HepG2 (cell line): ENCODE data around the gene ALDOA. TPM values are rescaled to one million over a fixed set of nuclear protein-coding genes. Genes with fewer than 3 reads are reported as not detected.

Experiments
- BCL6 ChIP-seq: IDR thresholded peaks from 2 replicates; pipeline ENCODE4 v1.6.1; 2016; ENCODE audit warnings: missing genetic modification reagents, missing compliant biosample characterization
- CEBPG ChIP-seq: IDR thresholded peaks from 2 replicates; pipeline ENCODE4 v1.6.1; 2016
- FOXA1 ChIP-seq, 2 experiments: fragments of 450-650 bp in 1 of 2; sonication (generic) in 1 of 2; formaldehyde crosslinking in 1 of 2; IDR thresholded peaks; 2 replicates each; pipeline versions ENCODE4 v1.4.0 to v1.6.1; 2016 to 2020; ENCODE audit warnings: missing genetic modification reagents in 1 of 2
- FOXP1 ChIP-seq, 2 experiments: fragments of 450-650 bp in 1 of 2; IDR thresholded peaks; 2 replicates each; pipeline ENCODE4 v1.6.1; 2017 to 2018; ENCODE audit warnings: antibody characterized with exemption in 1 of 2
- GATAD2A ChIP-seq: IDR thresholded peaks from 2 replicates; pipeline ENCODE4 v1.6.1; 2016
- HDAC2 ChIP-seq: sonication (generic); formaldehyde crosslinking; IDR thresholded peaks from 2 replicates; pipeline ENCODE4 v1.4.0; 2020; ENCODE audit warnings: missing genetic modification reagents
- JUND ChIP-seq: sonication (generic); formaldehyde crosslinking; IDR thresholded peaks from 2 replicates; pipeline ENCODE4 v1.8.0; 2022; ENCODE audit warnings: mild to moderate bottlenecking, missing genetic modification reagents
- KDM2A ChIP-seq: sonication (generic); formaldehyde crosslinking; IDR thresholded peaks from 2 replicates; pipeline ENCODE4 v1.4.0; 2020; ENCODE audit warnings: low read depth, missing genetic modification reagents, borderline replicate concordance
- MIER3 ChIP-seq: IDR thresholded peaks from 2 replicates; pipeline ENCODE4 v1.6.1; 2016; ENCODE audit warnings: missing compliant biosample characterization, borderline replicate concordance
- RARA ChIP-seq: IDR thresholded peaks from 2 replicates; pipeline ENCODE4 v1.6.1; 2016; ENCODE audit warnings: missing genetic modification reagents, missing compliant biosample characterization
- SOX13 ChIP-seq, 3 experiments: fragments of 450-650 bp in 1 of 3; sonication (generic) in 1 of 3; formaldehyde crosslinking in 1 of 3; IDR thresholded peaks in 2 of 3; conservative IDR thresholded peaks in 1 of 3; 2 replicates each; pipeline versions ENCODE4 v1.5.0 to v1.6.1; 2016 to 2020; ENCODE audit warnings: antibody characterized with exemption in 1 of 3, mild to moderate bottlenecking in 1 of 3, missing compliant biosample characterization in 1 of 3, missing genetic modification reagents in 1 of 3, moderate library complexity in 1 of 3
- SRSF1 ChIP-seq: fragments of 200-400 bp; formaldehyde crosslinking; optimal IDR thresholded peaks from 2 replicates; pipeline ENCODE3; 2017; ENCODE audit warnings: mild to moderate bottlenecking, low read depth, low read length, moderate library complexity
- TBX2 ChIP-seq: sonication (generic); formaldehyde crosslinking; IDR thresholded peaks from 2 replicates; pipeline ENCODE4 v1.5.0; 2020; ENCODE audit warnings: missing genetic modification reagents, mild to moderate bottlenecking, borderline replicate concordance
- U2AF2 ChIP-seq: fragments of 200-400 bp; formaldehyde crosslinking; IDR thresholded peaks from 2 replicates; pipeline ENCODE4 v1.6.1; 2017; ENCODE audit warnings: low read depth, mild to moderate bottlenecking, low read length
- ZNF331 ChIP-seq: sonication (generic); formaldehyde crosslinking; IDR thresholded peaks from 2 replicates; pipeline ENCODE4 v1.4.0; 2020; ENCODE audit warnings: missing genetic modification reagents
- ZNF350 ChIP-seq: sonication (generic); formaldehyde crosslinking; IDR thresholded peaks from 2 replicates; pipeline ENCODE4 v1.4.0; 2020; ENCODE audit warnings: mild to moderate bottlenecking, low read depth, missing genetic modification reagents, borderline replicate concordance
- ZNF501 ChIP-seq: sonication (generic); formaldehyde crosslinking; IDR thresholded peaks from 2 replicates; pipeline ENCODE4 v1.5.1; 2020; ENCODE audit warnings: mild to moderate bottlenecking, moderate library complexity, missing genetic modification reagents
- ZNF773 ChIP-seq: sonication (generic); formaldehyde crosslinking; IDR thresholded peaks from 2 replicates; pipeline ENCODE4 v1.4.0; 2020; ENCODE audit warnings: missing genetic modification reagents, borderline replicate concordance
- polyA plus RNA-seq, 8 experiments: library from polyadenylated mRNA; depleted of rRNA in 3 of 8; stranded (reverse) in 7 of 8; unstranded in 1 of 8; fragments of >200 nt; fragmentation: Illumina TruSeq in 4 of 8; extraction: Trizol in 4 of 8; gene quantifications; 2 replicates each; pipeline versions ENCODE4 v1.2.1 to v1.2.3, GENCODE V29; 2011 to 2016; ENCODE audit warnings: low read depth in 4 of 8, missing spikeins in 1 of 8, mixed read lengths in 1 of 8; ENCODE audit not compliant: insufficient read depth in 1 of 8
- total RNA-seq, 5 experiments: library from RNA; depleted of rRNA; stranded (reverse); fragments of >200 nt; fragmentation: Illumina TruSeq; extraction: Trizol; gene quantifications; 2 replicates each; pipeline ENCODE4 v1.2.3, GENCODE V29; 2016; ENCODE audit warnings: low read depth in 1 of 5
- TF ChIP-seq, protein P1 (sequence below): sonication (generic); formaldehyde crosslinking; IDR thresholded peaks from 2 replicates; pipeline ENCODE4 v1.5.1; 2020; ENCODE audit warnings: mild to moderate bottlenecking, moderate library complexity, missing genetic modification reagents
- TF ChIP-seq, protein P2 (sequence below): sonication (generic); formaldehyde crosslinking; IDR thresholded peaks from 2 replicates; pipeline ENCODE4 v1.4.0; 2020; ENCODE audit warnings: mild to moderate bottlenecking, missing genetic modification reagents

Gene ALDOA
- total and polyA plus RNA-seq, 2 of the 13 experiments (the other 11 are each of a cell fraction or from before 2014, with no cell fraction given) = 925 to 1,884 TPM

DNA sequence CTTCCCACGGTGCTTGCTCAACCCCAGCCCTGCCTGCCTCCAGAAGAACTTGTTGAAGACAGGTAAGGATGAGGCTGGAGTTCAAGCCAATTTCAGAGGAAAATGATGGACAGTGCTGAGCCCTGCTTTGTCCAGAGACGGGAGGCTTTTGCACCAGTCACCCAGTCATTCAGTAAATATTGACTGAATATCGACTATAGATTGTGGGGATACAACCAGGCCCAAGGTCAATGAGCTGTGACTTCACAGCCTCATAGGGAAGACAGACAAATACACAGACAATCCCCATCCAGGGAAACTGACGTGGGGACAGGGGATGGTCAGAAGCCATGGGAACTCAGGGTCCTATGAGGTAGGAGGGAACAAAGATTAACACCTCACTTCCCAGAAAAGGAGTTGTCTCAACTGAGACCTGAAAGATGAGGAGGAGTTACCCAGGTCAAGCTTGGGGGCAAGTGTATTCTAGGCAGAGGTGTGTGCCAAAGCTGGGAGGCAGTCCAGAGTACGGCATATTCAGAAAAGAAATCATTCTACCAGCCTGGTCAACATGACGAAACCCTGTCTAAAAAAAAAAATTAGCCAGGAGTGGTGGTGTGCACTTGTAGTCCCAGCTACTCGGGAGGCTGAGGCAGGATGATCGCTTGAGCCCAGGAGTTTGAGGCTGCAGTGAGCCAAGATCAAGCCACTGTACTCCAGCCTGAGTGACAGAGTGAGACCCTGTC, 48.8 kb upstream of the ALDOA start (continued):
- TF ChIP-seq ZNF501 (CRISPR knock-in tag) (peak; percentile 69), ZNF773 (CRISPR knock-in tag) (no peak), FOXP1 (IDR thresholded peaks at IDR 0.05) (no peak), FOXP1 (CRISPR knock-in tag; IDR thresholded peaks at IDR 0.05) (0 out of 2 replicates have a peak, but pooled peaks have one; percentile 19), TBX2 (CRISPR knock-in tag) (0 out of 2 replicates have a peak, but pooled peaks have one; percentile 31), KDM2A (0 out of 2 replicates have a peak, but pooled peaks have one; percentile 34), ZNF350 (CRISPR knock-in tag) (peak; percentile 24; the same call in 1 of the 2 replicates), MIER3 (CRISPR knock-in tag) (0 out of 2 replicates have a peak, but pooled peaks have one; percentile 26), JUND (CRISPR knock-in tag) (0 out of 2 replicates have a peak, but pooled peaks have one; percentile 44), U2AF2 (no peak), HDAC2 (CRISPR knock-in tag) (peak; percentile 45; the same call in 1 of the 2 replicates), RARA (CRISPR knock-in tag) (peak; percentile 61), GATAD2A (CRISPR knock-in tag) (peak; percentile 82), SOX13 (IDR thresholded peaks at IDR 0.05) (no peak), SOX13 (CRISPR knock-in tag; conservative IDR thresholded peaks at IDR 0.05 in 1 of 2, IDR thresholded peaks at IDR 0.05 in 1 of 2) (peak in 1 of 2 experiments; percentile 36; a peak in 1 of 4 replicates), SRSF1 (no peak), BCL6 (CRISPR knock-in tag) (peak; percentile 41; the same call in 1 of the 2 replicates), CEBPG (CRISPR knock-in tag) (no peak), FOXA1 (IDR thresholded peaks at IDR 0.05) (no peak), FOXA1 (CRISPR knock-in tag; IDR thresholded peaks at IDR 0.05) (peak; percentile 40; the same call in 1 of the 2 replicates), ZNF331 (no peak)
- TF ChIP-seq, protein P1, sequence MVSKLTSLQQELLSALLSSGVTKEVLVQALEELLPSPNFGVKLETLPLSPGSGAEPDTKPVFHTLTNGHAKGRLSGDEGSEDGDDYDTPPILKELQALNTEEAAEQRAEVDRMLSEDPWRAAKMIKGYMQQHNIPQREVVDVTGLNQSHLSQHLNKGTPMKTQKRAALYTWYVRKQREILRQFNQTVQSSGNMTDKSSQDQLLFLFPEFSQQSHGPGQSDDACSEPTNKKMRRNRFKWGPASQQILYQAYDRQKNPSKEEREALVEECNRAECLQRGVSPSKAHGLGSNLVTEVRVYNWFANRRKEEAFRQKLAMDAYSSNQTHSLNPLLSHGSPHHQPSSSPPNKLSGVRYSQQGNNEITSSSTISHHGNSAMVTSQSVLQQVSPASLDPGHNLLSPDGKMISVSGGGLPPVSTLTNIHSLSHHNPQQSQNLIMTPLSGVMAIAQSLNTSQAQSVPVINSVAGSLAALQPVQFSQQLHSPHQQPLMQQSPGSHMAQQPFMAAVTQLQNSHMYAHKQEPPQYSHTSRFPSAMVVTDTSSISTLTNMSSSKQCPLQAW (CRISPR knock-in tag) = 0 out of 2 replicates have a peak, but pooled peaks have one; percentile 26
- TF ChIP-seq, protein P2, sequence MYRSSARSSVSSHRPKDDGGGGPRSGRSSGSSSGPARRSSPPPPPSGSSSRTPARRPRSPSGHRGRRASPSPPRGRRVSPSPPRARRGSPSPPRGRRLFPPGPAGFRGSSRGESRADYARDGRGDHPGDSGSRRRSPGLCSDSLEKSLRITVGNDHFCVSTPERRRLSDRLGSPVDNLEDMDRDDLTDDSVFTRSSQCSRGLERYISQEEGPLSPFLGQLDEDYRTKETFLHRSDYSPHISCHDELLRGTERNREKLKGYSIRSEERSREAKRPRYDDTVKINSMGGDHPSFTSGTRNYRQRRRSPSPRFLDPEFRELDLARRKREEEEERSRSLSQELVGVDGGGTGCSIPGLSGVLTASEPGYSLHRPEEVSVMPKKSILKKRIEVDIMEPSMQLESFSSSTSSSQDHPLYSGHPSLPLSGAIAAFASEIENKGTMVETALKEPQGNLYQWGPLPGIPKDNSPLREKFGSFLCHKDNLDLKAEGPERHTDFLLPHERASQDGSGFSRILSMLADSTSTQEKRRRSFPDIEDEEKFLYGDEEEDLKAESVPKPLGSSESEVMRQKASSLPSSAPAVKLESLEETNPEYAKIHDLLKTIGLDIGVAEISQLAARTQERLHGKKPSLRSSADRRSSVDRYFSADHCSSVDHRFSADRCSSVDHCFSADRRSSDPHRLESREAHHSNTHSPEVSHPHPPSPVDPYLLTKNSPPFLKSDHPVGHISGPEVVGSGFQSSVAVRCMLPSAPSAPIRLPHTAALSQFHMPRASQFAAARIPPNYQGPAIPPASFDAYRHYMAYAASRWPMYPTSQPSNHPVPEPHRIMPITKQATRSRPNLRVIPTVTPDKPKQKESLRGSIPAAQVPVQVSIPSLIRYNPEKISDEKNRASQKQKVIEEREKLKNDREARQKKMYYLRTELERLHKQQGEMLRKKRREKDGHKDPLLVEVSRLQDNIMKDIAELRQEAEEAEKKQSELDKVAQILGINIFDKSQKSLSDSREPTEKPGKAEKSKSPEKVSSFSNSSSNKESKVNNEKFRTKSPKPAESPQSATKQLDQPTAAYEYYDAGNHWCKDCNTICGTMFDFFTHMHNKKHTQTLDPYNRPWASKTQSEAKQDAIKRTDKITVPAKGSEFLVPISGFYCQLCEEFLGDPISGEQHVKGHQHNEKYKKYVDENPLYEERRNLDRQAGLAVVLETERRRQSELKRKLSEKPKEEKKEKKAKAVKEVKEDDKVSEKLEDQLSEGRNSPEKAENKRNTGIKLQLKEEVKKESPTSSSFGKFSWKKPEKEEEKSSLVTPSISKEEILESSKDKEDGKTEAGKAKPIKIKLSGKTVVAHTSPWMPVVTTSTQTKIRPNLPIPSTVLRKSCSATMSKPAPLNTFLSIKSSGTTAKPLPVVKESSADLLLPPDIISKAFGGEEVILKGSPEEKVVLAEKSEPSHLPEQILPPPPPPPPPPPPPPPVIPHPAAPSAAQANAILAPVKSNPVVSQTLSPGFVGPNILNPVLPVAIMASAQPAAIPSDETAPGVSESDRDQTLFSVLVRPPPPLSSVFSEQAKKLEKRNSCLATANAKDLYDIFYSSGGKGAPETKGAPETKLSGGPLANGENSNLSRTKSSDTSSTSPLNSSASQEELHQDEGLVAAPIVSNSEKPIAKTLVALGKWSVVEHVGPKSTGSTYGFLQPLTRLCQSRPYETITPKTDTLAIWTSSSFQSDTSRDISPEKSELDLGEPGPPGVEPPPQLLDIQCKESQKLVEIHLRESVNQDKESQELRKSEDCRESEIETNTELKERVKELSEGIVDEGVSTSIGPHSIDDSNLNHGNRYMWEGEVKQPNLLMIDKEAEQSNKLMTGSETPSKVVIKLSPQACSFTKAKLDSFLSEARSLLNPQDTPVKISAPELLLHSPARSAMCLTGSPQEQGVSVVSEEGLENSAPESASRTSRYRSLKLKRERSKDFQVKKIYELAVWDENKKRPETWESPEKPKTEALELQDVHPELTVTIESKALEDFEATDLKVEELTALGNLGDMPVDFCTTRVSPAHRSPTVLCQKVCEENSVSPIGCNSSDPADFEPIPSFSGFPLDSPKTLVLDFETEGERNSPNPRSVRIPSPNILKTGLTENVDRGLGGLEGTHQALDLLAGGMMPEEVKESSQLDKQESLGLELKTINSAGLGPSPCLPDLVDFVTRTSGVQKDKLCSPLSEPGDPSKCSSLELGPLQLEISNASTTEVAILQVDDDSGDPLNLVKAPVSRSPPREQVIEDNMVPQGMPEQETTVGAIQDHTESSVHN = no peak
